Upper lobe of left lung (tissue), 4 donors: ENCODE data around the gene PDE4B.

Experiments used
- POLR2AphosphoS5 ChIP-seq, 2 donors: sonication (generic); formaldehyde crosslinking; IDR thresholded peaks; one replicate each; pipeline ENCODE4 v1.5.1; 2017; ENCODE audit warnings: antibody characterized with exemption in 2 of 2
- TF ChIP-seq, protein P1 (sequence below), 6 experiments: fragments of 450-650 bp in 4 of 6; fragments of 200-600 bp in 2 of 6; sonication (generic) in 2 of 6; IDR thresholded peaks; one replicate each; pipeline ENCODE4 v1.5.1; 2016 to 2019; ENCODE audit warnings: antibody characterized with exemption in 6 of 6

DNA sequence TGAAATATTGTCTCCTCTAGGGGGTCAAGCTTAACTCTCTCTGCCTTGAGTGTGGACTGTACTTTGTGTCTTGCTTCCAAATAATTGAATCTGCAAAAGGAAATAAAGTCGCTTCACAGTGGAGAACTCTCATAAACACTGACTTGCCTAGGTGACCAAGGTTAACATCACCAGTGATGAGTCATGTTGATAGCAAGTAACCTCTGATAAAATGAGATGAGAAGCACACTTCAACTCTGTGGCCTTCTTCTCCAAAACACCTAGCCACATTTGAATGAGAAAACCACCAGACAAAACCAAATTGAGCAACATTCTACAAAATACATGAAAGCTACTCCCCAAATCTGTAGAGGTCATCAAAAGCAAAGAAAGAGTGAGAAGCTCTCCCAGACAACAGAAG, 37.6 kb downstream of the PDE4B start:
- TF ChIP-seq, protein P1, sequence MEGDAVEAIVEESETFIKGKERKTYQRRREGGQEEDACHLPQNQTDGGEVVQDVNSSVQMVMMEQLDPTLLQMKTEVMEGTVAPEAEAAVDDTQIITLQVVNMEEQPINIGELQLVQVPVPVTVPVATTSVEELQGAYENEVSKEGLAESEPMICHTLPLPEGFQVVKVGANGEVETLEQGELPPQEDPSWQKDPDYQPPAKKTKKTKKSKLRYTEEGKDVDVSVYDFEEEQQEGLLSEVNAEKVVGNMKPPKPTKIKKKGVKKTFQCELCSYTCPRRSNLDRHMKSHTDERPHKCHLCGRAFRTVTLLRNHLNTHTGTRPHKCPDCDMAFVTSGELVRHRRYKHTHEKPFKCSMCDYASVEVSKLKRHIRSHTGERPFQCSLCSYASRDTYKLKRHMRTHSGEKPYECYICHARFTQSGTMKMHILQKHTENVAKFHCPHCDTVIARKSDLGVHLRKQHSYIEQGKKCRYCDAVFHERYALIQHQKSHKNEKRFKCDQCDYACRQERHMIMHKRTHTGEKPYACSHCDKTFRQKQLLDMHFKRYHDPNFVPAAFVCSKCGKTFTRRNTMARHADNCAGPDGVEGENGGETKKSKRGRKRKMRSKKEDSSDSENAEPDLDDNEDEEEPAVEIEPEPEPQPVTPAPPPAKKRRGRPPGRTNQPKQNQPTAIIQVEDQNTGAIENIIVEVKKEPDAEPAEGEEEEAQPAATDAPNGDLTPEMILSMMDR (IDR thresholded peaks at IDR 0.05) = no peak
- no peak for TF ChIP-seq POLR2AphosphoS5 (IDR thresholded peaks at IDR 0.05)
